Measurements from ENCODE around the gene NPR3.

NPR3 gene

GRCh38 chr5:32735512-32735911 is 24.4 kb downstream of the NPR3 start:
- H3K36me3 ChIP-seq (ENCODE audit: insufficient read depth) = no peaks in the 10 kb centered on the region
- H3K27ac ChIP-seq = no peak overlapping the region
- no peaks in the 10 kb centered on the region for H3K27me3 ChIP-seq (ENCODE audit: insufficient read depth, low read depth)
- H3K4me3 ChIP-seq (IDR thresholded peaks at IDR 0.05; ENCODE audit: insufficient read depth, low read depth, low read length) = no peak overlapping the region
- no peaks in the 10 kb centered on the region for H3K4me1 ChIP-seq (ENCODE audit: low read depth, poor library complexity, severe bottlenecking)
- no peak overlapping the region for H3K4me2 ChIP-seq
- no peak overlapping the region for H3K9ac ChIP-seq
- H3K79me2 ChIP-seq (ENCODE audit: insufficient read depth, low read depth) = no peaks in the 10 kb centered on the region
- H2AFZ ChIP-seq (ENCODE audit: low read depth) = no peak overlapping the region
- no peaks in the 10 kb centered on the region for H4K20me1 ChIP-seq (ENCODE audit: insufficient read depth)
- TF ChIP-seq CTCF (conservative IDR thresholded peaks at IDR 0.05; ENCODE audit: low read depth, low read length) = no peak

DNA sequence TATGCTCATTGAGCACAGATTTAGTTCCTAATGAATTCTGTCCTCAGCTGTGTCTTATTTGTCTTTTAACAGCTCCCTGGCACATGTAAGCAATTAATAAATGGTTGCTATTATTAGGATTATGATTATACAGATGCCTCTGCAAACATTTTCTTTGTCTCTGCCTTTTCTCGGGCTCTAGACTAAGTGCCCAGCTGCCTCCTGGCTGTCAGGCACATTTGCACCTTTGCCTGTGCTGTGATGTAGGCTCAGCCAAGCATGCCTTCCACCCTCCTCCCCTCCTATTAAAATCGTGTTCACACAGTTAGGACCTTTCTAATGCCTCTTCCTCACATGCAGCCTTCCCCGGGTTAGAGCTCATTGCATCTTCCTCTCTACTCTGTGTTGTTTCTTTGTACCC is 25.7 kb downstream of the NPR3 start:
- H4K20me1 ChIP-seq (ENCODE audit: insufficient read depth) = no peaks in the 10 kb centered on the region
- H3K9ac ChIP-seq = no peak overlapping the region
- H3K79me2 ChIP-seq (ENCODE audit: insufficient read depth, low read depth) = no peaks in the 10 kb centered on the region
- no peak overlapping the region for H3K4me2 ChIP-seq
- H3K27ac ChIP-seq = no peak overlapping the region
- H3K36me3 ChIP-seq (ENCODE audit: insufficient read depth) = no peaks in the 10 kb centered on the region
- H3K27me3 ChIP-seq (ENCODE audit: insufficient read depth, low read depth) = no peaks in the 10 kb centered on the region
- TF ChIP-seq CTCF (conservative IDR thresholded peaks at IDR 0.05; ENCODE audit: low read depth, low read length) = no peak
- H2AFZ ChIP-seq (ENCODE audit: low read depth) = no peak overlapping the region
- no peak overlapping the region for H3K4me3 ChIP-seq (IDR thresholded peaks at IDR 0.05; ENCODE audit: insufficient read depth, low read depth, low read length)
- H3K4me1 ChIP-seq (ENCODE audit: low read depth, poor library complexity, severe bottlenecking) = no peaks in the 10 kb centered on the region

GRCh38 chr5:32740651-32741050 is 29.5 kb downstream of the NPR3 start:
- Histone ChIP-seq H3K4me1 (ENCODE audit: low read depth, poor library complexity, severe bottlenecking) (no peaks in the 10 kb centered on the region), H3K4me2 (no peak overlapping the region), H3K4me3 (IDR thresholded peaks at IDR 0.05; ENCODE audit: insufficient read depth, low read depth, low read length) (no peak overlapping the region), H3K36me3 (ENCODE audit: insufficient read depth) (no peaks in the 10 kb centered on the region), H3K9ac (no peak overlapping the region), H2AFZ (ENCODE audit: low read depth) (no peak overlapping the region), H4K20me1 (ENCODE audit: insufficient read depth) (no peaks in the 10 kb centered on the region), H3K27me3 (ENCODE audit: insufficient read depth, low read depth) (no peaks in the 10 kb centered on the region), H3K27ac (no peak overlapping the region), H3K79me2 (ENCODE audit: insufficient read depth, low read depth) (no peaks in the 10 kb centered on the region)
- TF ChIP-seq CTCF (conservative IDR thresholded peaks at IDR 0.05; ENCODE audit: low read depth, low read length) = no peak

GRCh38 chr5:32745317-32745716 is 34.2 kb downstream of the NPR3 start:
- no peak overlapping the region for H3K9ac ChIP-seq
- H3K4me3 ChIP-seq (IDR thresholded peaks at IDR 0.05; ENCODE audit: insufficient read depth, low read depth, low read length) = no peak overlapping the region
- H3K36me3 ChIP-seq (ENCODE audit: insufficient read depth) = no peaks in the 10 kb centered on the region
- TF ChIP-seq CTCF (conservative IDR thresholded peaks at IDR 0.05; ENCODE audit: low read depth, low read length) = no peak
- H3K4me1 ChIP-seq (ENCODE audit: low read depth, poor library complexity, severe bottlenecking) = no peaks in the 10 kb centered on the region
- H4K20me1 ChIP-seq (ENCODE audit: insufficient read depth) = no peaks in the 10 kb centered on the region
- H3K79me2 ChIP-seq (ENCODE audit: insufficient read depth, low read depth) = no peaks in the 10 kb centered on the region
- no peak overlapping the region for H2AFZ ChIP-seq (ENCODE audit: low read depth)
- no peak overlapping the region for H3K27ac ChIP-seq
- no peak overlapping the region for H3K4me2 ChIP-seq
- H3K27me3 ChIP-seq (ENCODE audit: insufficient read depth, low read depth) = no peaks in the 10 kb centered on the region

DNA sequence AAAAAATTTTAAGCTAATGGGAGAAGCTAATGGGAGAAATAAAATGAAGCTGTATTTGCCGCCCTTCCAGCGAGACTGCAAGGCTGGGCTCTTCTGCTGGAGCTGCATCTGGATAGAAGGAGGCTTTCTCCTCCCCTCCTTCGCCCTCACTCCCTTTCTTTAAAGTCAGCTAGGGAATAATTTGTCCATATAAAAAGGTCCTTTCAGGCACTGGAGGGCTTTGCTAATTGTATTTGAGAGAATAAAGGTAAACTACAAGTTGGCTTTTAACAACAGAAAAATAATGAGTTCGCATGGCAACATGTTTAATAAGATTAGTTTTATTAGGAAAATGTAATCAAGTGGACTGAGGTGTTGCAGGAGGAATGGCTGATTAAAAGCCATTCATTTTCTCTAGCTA is 41.3 kb downstream of the NPR3 start:
- no peaks in the 10 kb centered on the region for H4K20me1 ChIP-seq (ENCODE audit: insufficient read depth)
- H2AFZ ChIP-seq (ENCODE audit: low read depth) = no peak overlapping the region
- H3K27me3 ChIP-seq (ENCODE audit: insufficient read depth, low read depth) = no peaks in the 10 kb centered on the region
- no peaks in the 10 kb centered on the region for H3K36me3 ChIP-seq (ENCODE audit: insufficient read depth)
- no peaks in the 10 kb centered on the region for H3K4me1 ChIP-seq (ENCODE audit: low read depth, poor library complexity, severe bottlenecking)
- no peak overlapping the region for H3K9ac ChIP-seq
- no peak for TF ChIP-seq CTCF (conservative IDR thresholded peaks at IDR 0.05; ENCODE audit: low read depth, low read length)
- no peak overlapping the region for H3K27ac ChIP-seq
- no peak overlapping the region for H3K4me2 ChIP-seq
- no peak overlapping the region for H3K4me3 ChIP-seq (IDR thresholded peaks at IDR 0.05; ENCODE audit: insufficient read depth, low read depth, low read length)
- H3K79me2 ChIP-seq (ENCODE audit: insufficient read depth, low read depth) = no peaks in the 10 kb centered on the region

All from KMS-11 (cell line).